GM21529 (cell line): Measurements from ENCODE around the gene MAP4K5.
"Not testable (repeated sequence)": the region's sequence is repeated elsewhere in the genome, so short reads cannot be mapped to it uniquely, and the experiment has no call there.

Experiments
- ATAC-seq: cut with Tn5 transposase; IDR thresholded peaks from one replicate; pipeline ENCODE4 v1.9.1; 2021; ENCODE audit not compliant: unreplicated experiment

Gene MAP4K5

DNA sequence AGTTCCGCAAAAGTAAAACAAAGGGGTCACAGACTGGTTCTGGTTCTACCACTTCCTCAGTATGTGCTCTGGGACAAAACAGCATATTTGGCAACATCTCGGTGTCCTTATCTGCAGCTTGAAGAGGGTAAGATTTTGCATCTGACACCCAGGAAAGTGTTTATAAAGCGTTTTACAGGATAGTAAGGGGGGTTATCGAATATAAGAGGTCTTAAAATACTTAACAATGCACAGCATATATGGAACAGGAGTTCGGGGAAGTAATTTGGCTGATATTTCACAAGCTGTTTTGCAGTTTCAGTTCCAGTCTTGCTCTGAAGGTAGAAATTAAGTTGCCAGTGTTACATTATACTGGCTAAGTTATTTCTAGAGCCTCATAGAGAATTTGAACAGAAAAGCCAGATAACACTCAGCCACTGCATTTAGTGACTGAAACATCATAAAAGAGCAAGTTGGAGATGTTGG lies 904 bp upstream of the MAP4K5 start:
- peak; percentile 18 for ATAC-seq

- ATAC-seq = peak; percentile 31
Observed at GRCh38 chr14:50531595-50532501, 521 bp downstream of the MAP4K5 start.

GRCh38 chr14:50530794-50531365 lies 1.5 kb downstream of the MAP4K5 start:
- ATAC-seq = no peak

- ATAC-seq = no peak
Observed at GRCh38 chr14:50530358-50530757, 2.0 kb downstream of the MAP4K5 start.

- ATAC-seq = no peak
Observed at GRCh38 chr14:50529288-50530179, 2.8 kb downstream of the MAP4K5 start.

GRCh38 chr14:50528000-50528399 lies 4.4 kb downstream of the MAP4K5 start:
- ATAC-seq = no peak

GRCh38 chr14:50524731-50525515 lies 7.4 kb downstream of the MAP4K5 start:
- no peak for ATAC-seq

- peak; percentile 39 for ATAC-seq
Observed at GRCh38 chr14:50524060-50524459, 8.3 kb downstream of the MAP4K5 start.

- ATAC-seq = no peak
Observed at GRCh38 chr14:50523271-50524041, 8.9 kb downstream of the MAP4K5 start.

- peak; percentile 66 for ATAC-seq
Observed at GRCh38 chr14:50521912-50522341, 10.4 kb downstream of the MAP4K5 start.

- ATAC-seq = peak; percentile 61
Observed at GRCh38 chr14:50520947-50521815, 11.2 kb downstream of the MAP4K5 start.

DNA sequence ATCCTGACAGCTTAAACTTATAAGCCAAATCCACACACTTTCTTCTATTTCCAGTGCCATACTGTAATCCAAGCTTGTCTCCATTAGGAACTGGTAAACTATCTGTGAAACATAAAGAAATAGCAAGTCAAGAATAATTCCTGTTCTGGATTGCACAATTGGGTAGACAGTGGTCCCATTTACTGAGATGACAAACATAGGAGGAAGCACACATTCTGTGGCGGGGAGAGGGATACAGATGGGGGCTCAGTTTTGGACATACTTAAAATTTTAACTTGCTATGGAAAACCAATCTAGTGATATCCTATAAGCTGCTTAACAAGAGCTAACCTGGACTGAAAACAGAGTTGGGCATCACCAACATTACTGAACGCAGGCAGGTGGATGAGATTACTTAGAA lies 16.3 kb downstream of the MAP4K5 start:
- ATAC-seq = no peak

DNA sequence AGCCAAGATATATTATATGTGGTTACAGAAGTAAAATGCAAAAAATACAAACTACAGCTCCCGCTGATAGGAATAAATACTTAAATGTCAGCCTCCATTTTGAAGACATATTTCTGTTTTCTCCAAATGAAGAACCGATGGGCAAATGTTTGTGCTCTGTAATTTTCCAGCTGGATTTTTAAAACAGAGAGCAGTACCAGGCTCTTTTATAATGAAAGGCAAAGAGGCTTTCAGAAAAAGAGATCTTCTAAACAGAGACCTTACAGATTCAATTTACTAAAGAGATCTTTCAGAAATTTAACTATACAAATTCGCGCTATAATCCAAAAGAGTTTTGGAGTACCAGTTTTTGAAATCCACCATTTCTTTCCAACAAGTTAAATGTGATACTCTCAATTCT lies 19.9 kb downstream of the MAP4K5 start:
- ATAC-seq = no peak

DNA sequence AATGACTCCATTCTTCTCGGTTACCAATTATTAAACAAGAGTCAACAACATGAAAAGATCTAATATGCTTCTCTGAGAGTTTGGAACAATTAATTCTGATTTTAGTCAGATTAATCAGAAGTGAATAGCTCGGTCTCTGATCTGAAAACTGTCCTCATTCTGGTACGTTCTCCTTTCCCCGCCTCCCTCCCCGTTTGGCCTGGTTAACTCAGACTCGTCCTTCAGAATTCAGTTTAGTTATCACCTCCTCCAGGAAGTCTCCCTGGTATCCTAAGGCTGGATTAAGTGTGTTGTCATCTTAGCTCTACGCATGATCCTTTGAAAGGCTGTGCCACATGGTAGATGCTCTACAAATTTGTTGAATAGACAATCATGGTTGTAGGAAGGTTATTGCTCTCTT lies 22.2 kb downstream of the MAP4K5 start:
- ATAC-seq = no peak

- ATAC-seq = not testable (repeated sequence)
Observed at GRCh38 chr14:50507078-50507477, 25.3 kb downstream of the MAP4K5 start.

DNA sequence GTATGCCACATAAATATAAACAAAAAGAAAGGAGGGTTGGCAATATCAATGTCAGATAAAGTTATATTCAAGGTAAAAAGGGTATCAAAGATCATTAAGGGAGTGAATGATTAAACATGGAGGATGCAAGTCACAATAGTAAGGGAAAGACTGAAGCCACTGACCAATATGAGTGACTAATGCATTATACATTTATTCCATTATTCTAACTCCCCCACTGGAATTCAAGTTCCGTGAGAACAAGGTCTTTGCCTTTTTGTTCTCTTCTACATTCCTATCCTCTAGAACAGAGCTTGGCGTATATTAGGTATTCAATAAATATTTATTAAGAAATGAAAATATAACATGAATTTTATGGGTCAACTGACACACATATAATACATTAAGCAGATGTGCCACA lies 30.7 kb downstream of the MAP4K5 start:
- no peak for ATAC-seq

- ATAC-seq = no peak
Observed at GRCh38 chr14:50497351-50497750, 35.0 kb downstream of the MAP4K5 start.

GRCh38 chr14:50489851-50490250 lies 42.5 kb downstream of the MAP4K5 start:
- no peak for ATAC-seq

- ATAC-seq = no peak
Observed at GRCh38 chr14:50488521-50488920, 43.8 kb downstream of the MAP4K5 start.
